AG08396 (cell line): Measurements from ENCODE around the gene MERTK.

ENCODE experiments used
- DNase-seq: peaks from one replicate; pipeline ENCODE4 v3.0.0; 2012; ENCODE audit warnings: low spot score, mixed read lengths

Gene MERTK

GRCh38 chr2:112077814-112078213 is 179.4 kb downstream of the MERTK start:
- DNase-seq: no peak
